OCI-LY7 (cell line): ENCODE results near the gene IL6R. TPM values are rescaled to one million over a fixed set of nuclear protein-coding genes. Genes with fewer than 3 reads are reported as not detected.

Experiments used
- BruUV-seq: library from RNA; stranded (reverse); fragments of 400-500 nt; replicated peaks from 2 replicates; lab custom pipeline; 2021; lab: Mats Ljungman, UMichigan
- CTCF ChIA-PET: fragments of 300-600 bp; sonication (Branson Sonifier 250); formaldehyde crosslinking; loops from one replicate; lab custom pipeline; 2022; ENCODE audit warnings: antibody characterized with exemption; ENCODE audit not compliant: unreplicated experiment; lab: Charles Lee
- POLR2A ChIA-PET: fragments of 300-600 bp; sonication (Branson Sonifier 250); formaldehyde crosslinking; loops from one replicate; lab custom pipeline; 2022; ENCODE audit warnings: antibody characterized with exemption; lab: Charles Lee
- DNase-seq: peaks from one replicate; pipeline ENCODE4 v3.0.0-alpha.2; 2015; ENCODE audit warnings: low spot score
- H2AFZ ChIP-seq: fragments of 200-600 bp; sonication (generic), shearing (Covaris generic); 2 replicates; pipeline ENCODE4 v1.6.1; 2014; ENCODE audit warnings: mild to moderate bottlenecking, antibody characterized with exemption, low read length, moderate library complexity
- H3K27ac ChIP-seq: fragments of 200-600 bp; sonication (generic); 2 replicates; pipeline ENCODE4 v1.5.1; 2014; ENCODE audit warnings: mixed run types, low read depth, mild to moderate bottlenecking, moderate library complexity, low read length, inconsistent platforms; ENCODE audit not compliant: poor library complexity, severe bottlenecking
- H3K36me3 ChIP-seq: fragments of 200-600 bp; sonication (generic); 2 replicates; pipeline ENCODE4 v1.6.1; 2014; ENCODE audit warnings: mild to moderate bottlenecking, antibody characterized with exemption, low read length, moderate library complexity, mixed read lengths; ENCODE audit not compliant: insufficient read depth
- H3K4me1 ChIP-seq: fragments of 200-600 bp; sonication (generic); 2 replicates; pipeline ENCODE4 v1.5.1; 2014; ENCODE audit warnings: mild to moderate bottlenecking, low read length; ENCODE audit not compliant: insufficient read depth, poor library complexity, severe bottlenecking
- H3K4me2 ChIP-seq: fragments of 200-600 bp; sonication (generic); 2 replicates; pipeline ENCODE4 v1.6.1; 2014; ENCODE audit warnings: mild to moderate bottlenecking, low read length
- H3K4me3 ChIP-seq: fragments of 200-600 bp; sonication (generic); 2 replicates; pipeline ENCODE4 v1.5.1; 2014; ENCODE audit warnings: mild to moderate bottlenecking, low read depth, low read length; ENCODE audit not compliant: poor library complexity, severe bottlenecking
- H3K79me2 ChIP-seq: fragments of 200-600 bp; sonication (generic); 2 replicates; pipeline ENCODE4 v1.6.1; 2016; ENCODE audit warnings: low read depth, mild to moderate bottlenecking, low read length, moderate library complexity, mixed read lengths; ENCODE audit not compliant: insufficient read depth
- H3K9me2 ChIP-seq: fragments of 200-600 bp; sonication (generic); 2 replicates; pipeline ENCODE4 v1.6.1; 2016; ENCODE audit warnings: mild to moderate bottlenecking, low read length, mixed read lengths; ENCODE audit not compliant: insufficient read depth
- H3K9me3 ChIP-seq: fragments of 200-600 bp; sonication (generic); 2 replicates; pipeline ENCODE4 v1.6.1; 2014; ENCODE audit warnings: mild to moderate bottlenecking, mixed run types, low read length, mixed read lengths
- H4K20me1 ChIP-seq: fragments of 200-600 bp; sonication (generic); 2 replicates; pipeline ENCODE4 v1.6.1; 2014; ENCODE audit warnings: mild to moderate bottlenecking, antibody characterized with exemption, low read length, moderate library complexity, mixed read lengths; ENCODE audit not compliant: insufficient read depth
- CTCF ChIP-seq: fragments of 200-600 bp; sonication (generic); conservative IDR thresholded peaks from 2 replicates; pipeline ENCODE4 v1.5.1; 2014; ENCODE audit warnings: mild to moderate bottlenecking, antibody characterized with exemption, low read length, moderate library complexity, mixed read lengths
- EZH2phosphoT487 ChIP-seq: fragments of 200-600 bp; sonication (generic); IDR thresholded peaks from 2 replicates; pipeline ENCODE4 v1.6.1; 2018; ENCODE audit warnings: low read depth, borderline replicate concordance, mild to moderate bottlenecking, mixed run types, antibody characterized with exemption, low read length, moderate library complexity, mixed read lengths
- intact Hi-C: fragments of 100-400 bp; cut with micrococcal nuclease; formaldehyde crosslinking; loops from one replicate; pipeline ENCODE4 v1.10.0; 2022; ENCODE audit not compliant: unreplicated experiment
- total RNA-seq, 2 experiments: library from RNA; depleted of rRNA in 1 of 2; stranded (reverse); fragments of >200 nt in 1 of 2; shearing (Covaris generic) in 1 of 2; gene quantifications; 2 replicates each; pipeline ENCODE4 v1.2.3, GENCODE V29; 2014 to 2022

The IL6R gene
- total RNA-seq, 2 experiments from 2014 or later, result not detected

GRCh38 chr1:154517661-154518060 is 112.5 kb downstream of the IL6R start:
- DNase-seq, result no peak
- Histone ChIP-seq H3K9me2 (no peaks in the 10 kb centered on the region), H4K20me1 (no peaks in the 10 kb centered on the region), H3K4me1 (no peaks in the 10 kb centered on the region), H3K9me3 (no peaks in the 10 kb centered on the region), H3K4me3 (no peak overlapping the region), H3K27ac (no peak overlapping the region), H3K36me3 (no peaks in the 10 kb centered on the region), H2AFZ (no peak overlapping the region), H3K4me2 (no peak overlapping the region), H3K79me2 (no peaks in the 10 kb centered on the region)
- CTCF ChIA-PET, result no interaction called here
- no peak for TF ChIP-seq CTCF
- TF ChIP-seq EZH2phosphoT487, result no peak
- POLR2A ChIA-PET, result interaction anchor here (0.7 kb wide), 1 partner anchor 121 kb away, joined by 3 read pairs; no protein-coding TSS in a partner anchor
- intact Hi-C loops, result no loop called here
- no TSS peak for BruUV-seq

Other genes with a start within 250 kb of the IL6R start
- 235 and 359 TPM in 2 replicates for gene TPM3, start 213.2 kb upstream of the IL6R start, total RNA-seq (2014; rRNA removed; shearing (Covaris generic))
- 417 and 420 TPM in 2 replicates for gene TPM3, start 213.2 kb upstream of the IL6R start, total RNA-seq (2022)
- not detected in 2 replicates for gene CFAP141, start 199.0 kb upstream of the IL6R start, total RNA-seq (2014; rRNA removed; shearing (Covaris generic))
- not detected in 2 replicates for gene CFAP141, start 199.0 kb upstream of the IL6R start, total RNA-seq (2022)
- 80.4 and 98.6 TPM in 2 replicates for gene UBAP2L, start 184.4 kb upstream of the IL6R start, total RNA-seq (2014; rRNA removed; shearing (Covaris generic))
- 176 and 179 TPM in 2 replicates for gene UBAP2L, start 184.4 kb upstream of the IL6R start, total RNA-seq (2022)
- 196 and 208 TPM in 2 replicates for gene HAX1, start 132.7 kb upstream of the IL6R start, total RNA-seq (2014; rRNA removed; shearing (Covaris generic))
- 170 and 174 TPM in 2 replicates for gene HAX1, start 132.7 kb upstream of the IL6R start, total RNA-seq (2022)
- not detected in 2 replicates for gene AQP10, start 84.2 kb upstream of the IL6R start, total RNA-seq (2014; rRNA removed; shearing (Covaris generic))
- not detected in 2 replicates for gene AQP10, start 84.2 kb upstream of the IL6R start, total RNA-seq (2022)
- 20.3 and 28.8 TPM in 2 replicates for gene ATP8B2, start 79.8 kb upstream of the IL6R start, total RNA-seq (2014; rRNA removed; shearing (Covaris generic))
- 10.2 and 11.5 TPM in 2 replicates for gene ATP8B2, start 79.8 kb upstream of the IL6R start, total RNA-seq (2022)
- 0.13 TPM in 1 of 2 replicates, not detected in the other for gene TDRD10, start 96.9 kb downstream of the IL6R start, total RNA-seq (2014; rRNA removed; shearing (Covaris generic))
- gene TDRD10, start 96.9 kb downstream of the IL6R start, total RNA-seq (2022), result not detected in 2 replicates
- gene SHE, start 97.1 kb downstream of the IL6R start, total RNA-seq (2014; rRNA removed; shearing (Covaris generic)), result not detected in 2 replicates
- gene SHE, start 97.1 kb downstream of the IL6R start, total RNA-seq (2022), result not detected in 2 replicates
- 34.6 and 54.0 TPM in 2 replicates for gene UBE2Q1, start 153.3 kb downstream of the IL6R start, total RNA-seq (2014; rRNA removed; shearing (Covaris generic))
- 84.5 and 93.7 TPM in 2 replicates for gene UBE2Q1, start 153.3 kb downstream of the IL6R start, total RNA-seq (2022)
- 0.13 and 0.33 TPM in 2 replicates for gene CHRNB2, start 162.4 kb downstream of the IL6R start, total RNA-seq (2014; rRNA removed; shearing (Covaris generic))
- 0.42 and 0.55 TPM in 2 replicates for gene CHRNB2, start 162.4 kb downstream of the IL6R start, total RNA-seq (2022)
- gene ADAR, start 202.8 kb downstream of the IL6R start, total RNA-seq (2014; rRNA removed; shearing (Covaris generic)), result 87.8 and 90.2 TPM in 2 replicates
- gene ADAR, start 202.8 kb downstream of the IL6R start, total RNA-seq (2022), result 136 and 139 TPM in 2 replicates